ENCODE results near the gene LRRC52. TPM values are rescaled to one million over a fixed set of nuclear protein-coding genes. Genes with fewer than 3 reads are reported as not detected.
"Not testable (repeated sequence)": the region's sequence is repeated elsewhere in the genome, so short reads cannot be mapped to it uniquely, and the experiment has no call there.

LRRC52 gene
- polyA plus RNA-seq, 3 donors = not detected

DNA sequence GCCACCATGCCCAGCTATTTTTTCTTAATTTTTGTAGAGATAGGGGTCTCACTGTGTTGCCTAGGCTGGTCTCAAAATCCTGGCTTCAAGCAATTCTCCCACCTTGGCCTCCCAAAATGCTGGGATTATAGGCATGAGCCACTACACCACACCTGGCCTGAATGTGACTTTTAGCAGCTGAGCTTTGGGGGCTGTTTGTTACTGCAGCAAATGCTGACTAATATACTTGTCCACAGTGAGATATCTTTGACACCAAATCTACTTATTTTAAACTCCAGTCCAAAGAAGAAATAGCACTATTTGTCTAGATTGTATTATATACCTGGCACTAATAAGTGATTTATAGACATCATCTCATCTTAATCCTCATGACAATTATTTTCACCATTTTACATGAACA, 30.5 kb downstream of the LRRC52 start:
- DNase-seq (ENCODE audit: extremely low read depth in 1 of 11, low read depth in 9 of 11, low spot score in 4 of 11) = no peak

DNA sequence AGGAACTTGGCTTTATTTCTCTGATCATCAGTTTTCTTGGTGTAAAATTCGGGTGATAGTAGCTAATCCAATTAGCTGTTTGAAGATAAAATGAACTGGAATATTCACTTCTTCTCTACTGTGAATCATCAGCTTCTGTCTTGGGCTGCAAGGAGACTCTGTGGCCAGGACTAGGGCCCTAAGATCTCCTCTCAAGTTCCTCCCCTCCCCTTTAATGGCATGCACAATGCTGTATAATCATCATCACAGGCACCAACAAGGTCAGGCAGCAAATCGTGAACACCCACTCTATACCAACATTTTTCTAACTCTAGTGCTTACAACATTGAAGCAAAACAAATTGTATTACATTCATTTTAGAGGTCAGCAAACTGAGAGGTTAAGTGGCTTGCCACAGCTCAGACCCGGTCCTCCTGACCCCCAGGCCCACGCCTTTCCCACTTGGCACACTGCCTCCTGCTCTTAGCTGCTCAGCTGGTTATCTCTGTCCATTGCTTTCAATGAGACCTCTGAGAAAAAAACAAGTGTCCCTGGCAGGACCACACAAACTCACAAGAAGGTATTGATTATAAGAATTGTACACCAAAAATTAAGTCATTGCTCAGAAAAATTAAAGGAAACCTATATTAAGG, 31.8 kb downstream of the LRRC52 start:
- DNase-seq (ENCODE audit: extremely low read depth in 1 of 11, low read depth in 9 of 11, low spot score in 4 of 11) = no peak

DNA sequence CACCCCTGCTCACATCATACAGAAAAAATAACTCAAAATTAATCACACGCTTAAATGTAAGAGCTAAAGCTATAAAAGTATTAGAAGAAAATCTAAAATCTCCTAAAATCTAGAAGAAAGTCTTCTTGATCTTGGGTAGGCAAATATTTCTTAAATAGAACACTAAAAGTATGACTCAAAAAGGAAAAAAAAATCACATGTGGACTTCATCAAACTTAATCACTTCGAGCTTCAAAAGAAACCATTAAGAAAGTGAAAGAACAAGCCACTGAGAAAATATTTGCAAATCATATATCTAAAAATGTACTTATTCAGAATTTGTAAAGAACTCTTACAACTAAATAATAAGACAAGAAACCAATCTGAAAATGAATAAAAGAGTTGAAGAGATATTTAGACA, 32.7 kb downstream of the LRRC52 start:
- DNase-seq (ENCODE audit: extremely low read depth in 1 of 11, low read depth in 9 of 11, low spot score in 4 of 11) = no peak

DNA sequence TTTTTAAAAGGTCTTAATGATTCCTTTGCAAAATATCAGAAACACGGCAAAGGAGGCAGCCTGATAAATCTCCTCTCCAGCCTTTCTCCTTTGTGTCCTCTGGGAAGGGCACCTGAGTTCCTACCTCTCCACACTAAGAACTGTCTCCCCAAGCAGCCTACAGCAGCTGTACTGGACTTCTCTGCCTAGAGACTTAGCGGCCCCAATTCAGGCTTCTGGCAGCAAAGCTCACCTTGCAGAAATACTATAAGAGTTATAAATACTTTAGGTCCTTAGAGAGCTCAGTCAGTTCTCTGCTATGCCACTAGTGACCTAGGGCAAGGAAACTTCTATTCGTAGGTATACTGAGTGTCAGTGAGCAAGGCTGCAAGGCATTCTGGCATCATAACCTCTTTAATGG, 33.9 kb downstream of the LRRC52 start:
- DNase-seq (ENCODE audit: extremely low read depth in 1 of 11, low read depth in 9 of 11, low spot score in 4 of 11) = no peak

DNA sequence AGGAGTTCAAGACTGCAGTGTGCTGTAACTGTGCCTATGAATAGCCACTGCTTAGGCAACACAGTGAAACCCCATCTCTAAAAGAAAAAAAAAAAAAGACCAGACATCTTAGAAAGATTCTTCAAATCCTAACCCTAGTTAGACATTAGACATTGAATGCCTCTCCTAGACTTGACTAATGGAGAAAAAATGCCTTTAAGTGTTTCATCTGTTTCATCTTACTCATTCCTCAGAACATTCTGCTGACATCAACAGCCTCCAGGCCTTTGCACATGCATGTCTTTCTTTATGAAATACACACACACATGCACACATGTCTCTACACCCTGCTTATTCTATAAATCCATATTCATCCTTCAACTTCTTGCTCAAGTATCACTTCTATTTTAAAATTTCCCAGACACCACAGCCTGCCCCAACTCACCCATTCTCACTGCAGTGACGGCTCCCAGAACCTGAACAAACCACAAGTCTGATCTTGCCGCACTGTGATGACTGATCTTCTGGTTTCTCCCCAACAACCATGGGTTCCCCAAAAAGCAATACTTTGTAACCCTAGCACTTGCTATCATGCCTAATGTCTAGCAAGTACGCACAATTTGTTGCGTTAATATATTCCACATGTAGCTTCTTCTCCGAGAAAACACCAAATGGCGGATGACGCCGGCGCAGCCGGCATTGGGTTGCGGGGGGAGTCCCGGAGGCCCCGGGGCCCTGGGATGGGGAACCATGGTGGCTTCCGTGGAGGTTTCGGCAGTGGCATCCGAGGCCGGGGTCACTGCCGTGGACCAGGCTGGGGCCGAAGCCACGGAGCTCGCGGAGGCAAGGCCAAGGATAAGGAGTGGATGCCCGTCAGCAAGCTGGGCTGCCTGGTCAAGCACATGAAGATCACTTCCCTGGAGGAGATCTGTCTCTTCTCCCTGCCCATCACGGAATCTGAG, 37.4 kb downstream of the LRRC52 start:
- DNase-seq (ENCODE audit: extremely low read depth in 1 of 11, low read depth in 9 of 11, low spot score in 4 of 11) = no peak

DNA sequence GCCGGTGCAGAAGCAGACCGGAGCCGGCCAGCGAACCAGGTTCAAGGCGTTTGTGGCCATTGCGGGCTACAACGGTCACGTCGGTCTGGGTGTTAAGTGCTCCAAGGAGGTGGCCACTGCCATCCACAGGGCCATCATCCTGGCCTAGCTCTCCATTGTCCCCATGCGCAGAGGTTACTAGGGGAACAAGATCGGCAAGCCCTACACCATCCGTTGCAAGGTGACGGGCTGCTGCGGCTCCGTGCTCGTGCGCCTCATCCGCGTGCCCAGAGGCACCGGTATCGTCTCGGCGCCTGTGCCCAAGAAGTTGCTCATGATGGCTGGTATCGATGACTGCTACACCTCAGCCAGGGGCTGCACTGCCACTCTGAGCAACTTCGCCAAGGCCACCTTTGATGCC, 38.1 kb downstream of the LRRC52 start:
- no peak for DNase-seq (ENCODE audit: extremely low read depth in 1 of 11, low read depth in 9 of 11, low spot score in 4 of 11)

DNA sequence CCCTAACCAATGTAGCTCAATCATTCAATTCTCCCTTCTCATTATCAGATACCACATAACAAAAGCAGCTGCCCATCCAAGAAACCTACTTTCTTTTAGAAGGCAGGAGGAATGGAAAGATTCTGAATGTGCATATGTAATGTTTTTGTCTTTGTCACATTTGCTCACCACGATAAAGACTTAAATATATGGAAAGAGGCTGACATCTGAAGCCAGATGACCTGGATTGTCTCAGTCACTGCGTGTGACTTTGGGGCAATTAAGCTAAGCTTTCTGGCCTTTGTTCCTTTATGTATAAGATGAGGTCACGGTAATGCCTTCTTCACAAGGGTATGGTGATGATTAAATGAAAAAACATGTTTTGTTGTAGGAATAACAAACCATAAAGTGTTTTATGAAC, 42.6 kb downstream of the LRRC52 start:
- DNase-seq (ENCODE audit: extremely low read depth in 1 of 11, low read depth in 9 of 11, low spot score in 4 of 11) = no peak

DNA sequence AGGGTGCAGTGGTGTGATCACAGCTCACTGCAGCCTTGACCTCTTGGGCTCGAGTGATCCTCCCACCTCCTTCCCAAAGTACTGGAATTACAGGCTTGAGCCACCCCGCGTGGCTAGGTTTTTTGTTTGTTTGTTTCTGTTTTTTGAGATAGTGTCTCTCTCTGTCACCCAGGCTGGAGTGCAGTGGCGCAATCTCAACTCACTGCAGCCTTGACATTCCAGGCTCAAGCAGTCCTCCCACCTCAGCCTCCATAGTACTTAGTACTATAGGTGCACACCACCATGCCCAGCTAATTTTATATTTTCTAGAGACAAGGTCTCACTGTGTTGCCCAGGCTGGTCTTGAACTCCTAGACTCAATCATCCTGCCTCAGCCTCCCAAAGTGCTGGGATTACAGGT, 47.6 kb downstream of the LRRC52 start:
- DNase-seq (ENCODE audit: extremely low read depth in 1 of 11, low read depth in 9 of 11, low spot score in 4 of 11) = not testable (repeated sequence)

DNA sequence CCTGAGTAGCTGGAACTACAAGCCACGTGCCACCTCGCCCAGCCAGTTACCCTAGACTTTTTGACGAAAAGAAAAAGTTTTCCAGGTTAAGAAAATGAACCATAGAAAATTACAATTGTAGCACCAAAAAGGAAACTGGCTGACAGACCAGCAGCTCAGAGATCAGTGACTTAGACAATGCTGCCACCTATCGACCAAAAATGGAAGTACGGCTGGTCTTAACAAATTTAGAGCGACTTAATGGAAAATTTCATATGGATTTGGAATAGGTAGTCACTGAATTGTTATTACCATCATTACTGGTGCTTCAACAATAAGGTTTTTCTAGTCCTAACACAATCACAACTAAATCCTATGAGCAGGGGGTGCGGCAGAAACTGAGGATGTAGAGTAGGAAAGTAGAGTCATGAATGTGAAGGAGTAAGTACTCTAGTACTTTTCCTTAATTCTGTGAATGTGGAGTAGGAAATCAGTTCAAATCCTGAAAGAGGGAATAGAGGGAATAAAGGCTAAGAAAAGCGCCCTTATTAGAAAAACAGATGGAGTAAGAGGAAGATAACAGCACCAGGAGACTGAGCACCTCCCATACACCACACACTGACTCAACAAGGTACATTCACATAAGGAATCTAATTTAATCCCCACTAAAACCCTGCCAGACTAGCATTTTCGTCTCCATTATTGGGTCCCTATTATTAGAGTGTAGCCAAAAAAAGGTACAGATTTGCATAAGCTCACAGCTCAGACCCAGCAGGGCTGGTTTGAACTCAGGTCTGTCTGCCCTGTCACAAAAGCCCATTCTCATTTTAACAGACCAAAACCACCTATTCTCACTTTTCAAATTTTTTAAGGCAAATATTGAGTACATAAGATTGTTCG, 49.4 kb downstream of the LRRC52 start:
- DNase-seq (ENCODE audit: extremely low read depth in 1 of 11, low read depth in 9 of 11, low spot score in 4 of 11) = peak in 10 of 11 donors; percentile 53 to 80 (median 68)

DNA sequence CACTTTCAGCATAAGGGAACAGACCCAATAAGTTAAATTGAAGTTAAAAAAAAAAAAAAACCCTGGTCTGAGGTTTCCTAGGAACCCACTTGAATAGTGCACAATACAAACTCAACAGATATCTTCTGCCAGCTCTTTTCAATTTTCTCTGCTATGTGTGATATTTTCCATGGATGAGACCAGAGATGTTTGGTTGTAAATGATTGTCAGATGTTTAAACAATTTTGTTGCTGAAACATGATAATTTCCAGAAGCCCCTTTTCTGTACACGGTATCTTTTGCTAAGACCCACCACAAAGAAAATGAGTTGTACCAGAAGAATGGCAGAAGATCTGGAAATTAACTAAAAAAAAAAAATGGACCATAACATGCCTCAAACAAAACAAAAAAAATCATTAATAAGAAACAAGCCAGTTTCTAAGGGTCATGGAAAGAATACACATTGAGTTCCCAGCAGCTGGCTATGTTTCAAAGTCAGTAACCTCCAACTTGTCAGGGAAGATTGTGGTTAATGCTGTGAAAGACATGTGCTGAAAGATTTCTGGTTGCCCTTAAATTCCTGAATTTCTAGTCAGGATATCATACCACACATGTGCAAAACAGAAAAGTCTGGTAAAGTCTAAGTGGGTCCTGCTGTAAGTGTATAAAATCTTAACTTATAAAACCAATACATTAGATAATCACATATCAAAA, 51.6 kb downstream of the LRRC52 start:
- no peak for DNase-seq (ENCODE audit: extremely low read depth in 1 of 11, low read depth in 9 of 11, low spot score in 4 of 11)

DNA sequence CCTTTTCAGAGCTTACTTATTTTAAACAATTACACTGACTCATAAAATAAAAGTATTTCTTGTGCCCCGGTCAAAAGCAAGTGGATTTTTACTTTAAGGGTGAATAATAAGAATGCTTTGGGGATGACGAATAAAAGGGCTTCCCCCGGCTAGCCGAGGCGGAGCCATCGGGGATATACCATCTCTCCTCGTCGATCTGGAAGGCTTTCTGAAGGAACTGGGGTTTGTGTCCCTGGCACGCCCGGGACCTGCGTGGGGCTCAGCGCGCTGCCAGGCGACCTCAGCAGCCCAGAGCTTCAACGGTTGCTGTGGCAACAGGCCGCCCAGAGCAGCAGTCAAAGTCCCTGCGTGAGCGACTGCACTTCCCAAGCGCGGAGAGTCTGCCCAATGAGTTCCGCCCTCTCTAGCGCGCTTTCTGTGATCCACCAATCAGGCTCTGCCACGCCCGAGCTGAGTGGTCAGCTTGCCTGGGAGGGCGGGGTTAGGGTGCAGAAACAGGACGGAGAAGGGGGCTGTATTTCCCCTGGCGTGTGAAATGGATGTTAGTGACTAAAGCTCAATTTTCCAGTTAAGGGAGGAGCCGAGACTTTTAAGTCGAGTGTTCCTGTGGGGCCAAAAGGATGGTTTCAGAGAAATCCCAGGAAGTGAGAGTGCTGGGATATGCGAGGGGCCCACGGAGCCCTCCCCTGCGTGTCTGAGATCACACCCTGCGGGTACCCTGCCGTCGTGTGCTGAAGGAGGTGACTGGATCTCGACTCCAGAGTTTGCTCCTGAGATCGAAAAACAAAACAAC, 54.3 kb downstream of the LRRC52 start:
- DNase-seq (ENCODE audit: extremely low read depth in 1 of 11, low read depth in 9 of 11, low spot score in 4 of 11) = peak; percentile 88 to 98 (median 95)

DNA sequence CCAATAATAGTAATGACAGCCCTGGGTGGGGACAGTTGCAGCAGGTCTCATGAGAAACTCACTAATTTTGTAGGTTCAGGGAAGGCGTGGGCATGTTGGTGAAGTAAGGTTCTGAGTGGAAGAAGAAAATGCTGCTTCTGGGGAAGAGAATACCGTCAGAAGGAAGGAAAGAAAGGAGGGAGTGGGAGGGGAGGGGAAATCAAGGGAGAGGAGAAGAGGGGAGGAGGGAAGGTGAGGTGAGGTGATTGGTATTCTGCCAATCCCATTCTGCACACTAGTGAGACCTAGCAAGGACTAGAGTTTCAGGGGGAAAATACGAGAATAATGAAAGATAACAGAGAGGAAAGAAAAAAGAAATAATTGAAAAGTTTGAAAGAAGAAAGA, 54.9 kb downstream of the LRRC52 start:
- DNase-seq (ENCODE audit: extremely low read depth in 1 of 11, low read depth in 9 of 11, low spot score in 4 of 11) = no peak

DNA sequence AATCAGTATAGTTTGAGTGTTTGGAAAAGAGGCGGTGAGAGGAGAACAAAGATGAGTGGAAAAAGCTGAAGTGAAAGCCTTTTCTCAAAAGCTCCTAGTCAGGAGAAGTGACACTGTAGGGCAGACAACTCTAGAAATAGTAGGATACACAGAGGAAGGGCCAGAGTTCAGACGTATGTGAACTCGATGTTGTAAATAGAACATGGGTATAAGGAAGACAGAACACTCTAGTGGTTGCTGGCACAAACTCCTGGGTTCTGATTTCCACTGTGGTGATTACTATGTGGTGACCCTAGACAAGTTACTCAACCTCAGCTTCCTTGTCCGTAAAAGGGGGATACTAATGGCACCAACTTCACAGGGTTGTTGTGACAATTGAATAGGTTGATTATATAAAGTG, 57.0 kb downstream of the LRRC52 start:
- no peak for DNase-seq (ENCODE audit: extremely low read depth in 1 of 11, low read depth in 9 of 11, low spot score in 4 of 11)

DNA sequence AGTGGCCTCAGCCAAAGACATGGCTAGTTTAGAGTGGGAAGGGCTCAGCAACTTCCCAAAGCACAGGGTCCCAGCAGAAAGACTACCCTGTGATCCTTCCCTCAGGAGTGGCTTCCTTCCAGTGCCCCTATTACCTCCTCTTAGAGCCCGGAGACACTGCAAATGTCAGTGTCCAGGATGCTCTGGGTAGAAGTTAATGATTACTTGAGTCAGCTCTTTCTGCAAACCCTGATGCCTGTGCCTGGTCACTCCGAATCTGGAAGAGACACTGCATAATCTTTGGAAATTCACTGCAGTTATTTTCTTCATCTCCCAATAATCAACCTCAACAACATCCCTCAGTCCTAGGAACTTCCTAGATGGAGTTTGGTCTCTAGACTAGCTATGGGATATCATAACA, 60.0 kb downstream of the LRRC52 start:
- DNase-seq (ENCODE audit: extremely low read depth in 1 of 11, low read depth in 9 of 11, low spot score in 4 of 11) = no peak

DNA sequence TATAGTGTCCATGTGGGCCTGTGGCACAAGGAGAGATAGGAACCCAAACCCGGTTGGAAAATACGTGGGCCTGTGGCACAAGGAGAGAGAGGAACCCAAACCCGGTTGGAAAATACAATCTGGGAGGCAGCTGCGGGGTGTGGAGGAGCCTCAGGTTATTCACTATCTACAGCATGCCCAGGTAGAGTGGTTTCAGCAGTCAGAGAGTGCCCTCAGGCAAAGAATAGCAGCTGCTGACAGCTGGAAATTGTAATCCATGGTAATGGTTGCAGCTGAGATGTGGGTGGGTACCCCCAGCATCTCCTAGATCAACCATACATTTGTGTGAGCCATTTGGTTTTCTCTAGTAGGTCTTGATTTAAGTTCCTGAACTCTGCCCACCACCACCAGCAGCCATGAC, 61.4 kb downstream of the LRRC52 start:
- no peak for DNase-seq (ENCODE audit: extremely low read depth in 1 of 11, low read depth in 9 of 11, low spot score in 4 of 11)

DNA sequence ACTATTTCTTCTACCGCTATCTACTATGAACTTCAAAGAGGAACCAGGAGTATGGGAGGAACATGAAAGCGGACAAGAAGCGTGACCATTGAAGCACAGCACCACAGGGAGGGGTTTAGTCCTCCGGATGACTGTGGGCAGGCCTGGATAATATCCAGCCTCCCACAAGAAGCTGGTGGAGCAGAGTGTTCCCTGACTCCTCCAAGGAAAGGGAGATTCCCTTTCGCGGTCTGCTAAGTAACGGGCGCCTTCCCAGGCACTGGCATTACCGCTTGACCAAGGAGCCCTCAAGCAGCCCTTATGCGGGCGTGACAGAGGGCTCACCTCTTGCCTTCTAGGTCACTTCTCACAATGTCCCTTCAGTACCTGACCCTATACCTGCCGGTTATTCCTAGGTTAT, 62.9 kb downstream of the LRRC52 start:
- DNase-seq (ENCODE audit: extremely low read depth in 1 of 11, low read depth in 9 of 11, low spot score in 4 of 11) = not testable (repeated sequence)

DNA sequence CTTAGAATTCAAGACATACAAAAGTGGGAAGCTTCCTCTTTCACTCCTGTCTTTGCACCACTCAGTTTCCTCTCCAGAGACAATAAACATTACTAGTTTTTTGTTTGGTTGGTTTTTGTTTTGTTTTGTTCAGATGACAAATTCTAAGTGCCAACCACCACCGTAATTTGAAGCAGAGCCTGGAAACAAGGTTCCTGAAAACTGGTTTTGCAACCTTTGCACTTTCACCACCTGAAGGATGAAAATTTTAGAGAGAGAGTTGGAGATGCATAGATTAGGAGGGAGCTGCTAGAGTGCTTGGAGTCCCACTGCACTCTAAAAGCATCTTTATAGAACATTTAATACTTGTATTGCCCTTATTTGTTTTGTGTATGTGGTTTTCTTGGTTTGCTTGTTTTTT, 67.1 kb downstream of the LRRC52 start:
- DNase-seq (ENCODE audit: extremely low read depth in 1 of 11, low read depth in 9 of 11, low spot score in 4 of 11) = no peak

DNA sequence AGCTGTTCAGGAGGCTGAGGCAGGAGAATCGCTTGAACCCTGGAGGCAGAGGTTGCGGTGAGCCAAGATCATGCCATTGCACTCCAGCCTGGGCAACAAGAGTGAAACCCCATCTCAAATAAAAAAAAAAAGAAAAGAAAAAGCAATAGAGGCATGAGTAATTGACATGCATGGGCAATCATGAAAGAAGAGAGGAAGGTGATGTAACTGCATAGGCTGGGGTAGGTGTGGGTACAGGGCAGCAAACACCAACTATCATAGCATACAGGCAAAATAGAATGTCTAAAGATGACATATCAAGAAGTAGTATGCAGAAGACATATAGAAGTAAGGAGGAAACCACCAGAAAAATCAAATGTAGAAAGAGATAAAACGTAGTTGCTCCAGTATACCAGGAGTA, 68.3 kb downstream of the LRRC52 start:
- DNase-seq (ENCODE audit: extremely low read depth in 1 of 11, low read depth in 9 of 11, low spot score in 4 of 11) = no peak

Data from renal cortex interstitium (tissue), 11 donors.